Activated gamma-delta T cell (primary cell): Measurements from ENCODE around the gene CLCA1.

Experiments used
- DNase-seq: peaks from one replicate; lab custom pipeline; 2025; lab: John Stamatoyannopoulos, UW

CLCA1 gene

DNA sequence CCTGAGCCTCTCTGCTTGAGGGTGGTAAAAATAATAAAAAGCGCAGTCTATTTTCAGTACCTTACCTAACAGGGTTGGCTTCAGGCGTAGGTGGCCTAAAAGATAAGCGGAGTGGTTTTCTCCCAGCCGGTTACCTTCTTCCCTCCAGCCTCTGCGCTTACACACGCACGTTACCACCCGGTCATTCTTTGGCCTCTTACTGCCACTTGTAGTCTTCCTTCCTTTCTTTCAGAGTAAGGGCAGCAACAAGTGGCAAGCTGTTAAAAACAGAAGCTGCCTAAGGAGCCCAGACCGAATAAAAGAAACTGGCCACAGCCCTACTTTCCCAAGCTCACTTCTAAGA, 35.4 kb downstream of the CLCA1 start:
- DNase-seq: no peak

DNA sequence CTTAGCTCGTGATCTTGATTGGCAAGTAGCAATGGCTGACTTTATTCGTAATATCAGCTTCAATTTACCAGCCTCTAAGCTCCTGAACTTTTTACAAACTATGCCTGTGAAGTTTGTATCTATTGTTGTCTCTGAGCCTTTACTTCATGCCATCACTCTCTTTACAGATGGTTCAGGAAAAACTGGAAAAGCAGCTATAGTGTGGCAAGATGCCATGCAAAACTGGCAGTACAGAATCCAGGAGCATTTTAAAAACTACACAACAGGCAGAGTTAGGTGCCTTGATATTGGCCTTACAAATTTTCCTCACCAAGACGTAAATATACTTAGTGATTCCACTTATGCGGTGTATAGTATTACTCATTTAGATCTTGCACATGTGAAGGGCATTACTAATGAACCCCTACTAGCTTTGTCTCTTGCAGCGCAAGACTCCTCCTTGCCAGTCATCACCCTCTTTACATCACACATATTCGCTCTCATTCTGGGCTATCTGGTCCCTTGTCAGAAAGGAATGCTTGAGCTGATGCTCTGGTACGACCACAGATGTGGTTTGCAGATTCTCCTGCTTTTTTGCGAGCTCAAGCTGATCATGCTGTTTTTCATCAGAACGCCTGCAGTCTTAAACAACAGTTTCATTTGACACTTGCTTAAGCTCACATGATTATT, 36.3 kb downstream of the CLCA1 start:
- no peak for DNase-seq

DNA sequence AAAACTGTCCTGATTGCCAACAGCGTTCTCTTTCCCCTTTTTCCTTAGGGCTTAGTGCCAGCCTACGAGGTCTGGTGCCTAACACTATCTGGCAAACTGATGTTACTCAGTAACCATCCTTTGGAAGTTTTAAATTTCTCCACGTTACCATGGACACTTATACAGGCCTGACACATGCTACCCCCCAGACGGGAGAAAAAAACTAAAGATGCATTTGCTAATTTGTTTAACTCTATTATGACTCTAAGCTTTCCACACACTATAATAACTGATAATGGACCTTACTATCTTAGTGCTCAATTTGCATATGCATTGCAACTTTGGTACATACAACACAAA, 36.8 kb downstream of the CLCA1 start:
- DNase-seq: no peak

DNA sequence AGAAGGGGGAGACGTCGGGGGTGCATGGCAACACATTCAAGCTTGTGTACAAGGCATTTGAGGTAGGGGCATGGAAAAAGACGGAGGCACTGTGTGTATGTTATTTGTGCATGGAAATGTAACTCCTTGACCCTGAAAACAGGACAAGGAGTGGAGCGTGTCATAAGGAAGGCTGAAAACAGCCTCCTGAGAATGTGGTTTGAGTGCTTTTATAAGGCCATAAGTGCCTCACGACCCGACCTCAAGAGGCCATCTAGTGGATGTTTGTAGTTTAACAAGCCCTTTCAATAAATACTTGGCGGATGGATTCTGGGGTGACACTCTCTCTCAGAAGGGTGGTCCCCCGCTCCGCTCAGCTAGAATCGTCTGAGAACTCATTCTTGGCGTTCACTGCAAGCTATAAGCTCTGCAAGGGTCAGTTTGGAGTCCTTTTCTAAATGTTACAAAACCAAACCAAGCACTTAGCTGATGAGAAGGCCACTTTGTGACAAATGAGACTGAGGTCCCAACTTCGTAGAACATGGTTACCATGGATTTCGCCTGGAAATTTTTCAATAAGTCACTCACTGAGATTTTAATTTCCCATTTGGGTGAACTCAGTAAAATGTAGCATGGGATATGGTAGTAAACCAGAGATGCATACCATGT, 39.3 kb downstream of the CLCA1 start:
- no peak for DNase-seq

GRCh38 chr1:86508583-86508969, 39.8 kb downstream of the CLCA1 start:
- no peak for DNase-seq

GRCh38 chr1:86515597-86515996, 46.9 kb downstream of the CLCA1 start:
- no peak for DNase-seq

GRCh38 chr1:86516335-86516734, 47.6 kb downstream of the CLCA1 start:
- DNase-seq: no peak

GRCh38 chr1:86517336-86517735, 48.6 kb downstream of the CLCA1 start:
- DNase-seq: no peak

DNA sequence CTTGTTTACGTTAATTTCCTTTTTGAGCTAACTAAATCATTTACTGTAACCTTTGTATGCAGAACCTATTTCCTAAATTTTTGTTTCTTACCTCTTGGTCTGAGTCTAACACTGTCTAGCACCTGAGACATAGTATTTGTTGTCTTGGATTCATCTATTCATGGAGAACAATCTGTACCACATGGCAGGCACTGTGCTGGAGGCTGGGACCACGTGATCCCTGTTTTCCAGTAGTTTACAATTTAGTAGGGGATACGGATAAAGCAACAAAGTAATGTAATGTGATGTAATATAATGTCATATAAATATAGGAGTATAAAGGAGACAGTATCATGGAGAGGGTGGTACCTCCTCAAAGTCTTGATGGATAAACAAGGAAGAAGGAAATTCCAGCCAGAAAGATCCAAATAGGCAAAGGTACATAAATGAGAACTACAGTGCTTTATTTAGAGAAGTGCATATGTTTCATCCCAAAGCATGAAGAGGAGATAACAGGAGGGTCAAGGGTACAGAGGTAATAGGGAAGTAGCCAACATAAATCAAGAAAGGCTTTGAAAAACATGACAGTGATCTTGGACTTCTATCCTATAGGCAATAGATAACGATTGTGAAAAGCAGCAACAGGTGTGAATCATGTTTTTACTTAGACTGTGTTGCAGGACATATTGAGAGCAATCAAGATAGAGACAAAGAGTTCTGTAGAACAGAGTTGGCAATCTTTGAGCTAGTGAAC, 52.2 kb downstream of the CLCA1 start:
- no peak for DNase-seq

GRCh38 chr1:86521522-86521891, 52.8 kb downstream of the CLCA1 start:
- no peak for DNase-seq

GRCh38 chr1:86522240-86522639, 53.5 kb downstream of the CLCA1 start:
- no peak for DNase-seq

DNA sequence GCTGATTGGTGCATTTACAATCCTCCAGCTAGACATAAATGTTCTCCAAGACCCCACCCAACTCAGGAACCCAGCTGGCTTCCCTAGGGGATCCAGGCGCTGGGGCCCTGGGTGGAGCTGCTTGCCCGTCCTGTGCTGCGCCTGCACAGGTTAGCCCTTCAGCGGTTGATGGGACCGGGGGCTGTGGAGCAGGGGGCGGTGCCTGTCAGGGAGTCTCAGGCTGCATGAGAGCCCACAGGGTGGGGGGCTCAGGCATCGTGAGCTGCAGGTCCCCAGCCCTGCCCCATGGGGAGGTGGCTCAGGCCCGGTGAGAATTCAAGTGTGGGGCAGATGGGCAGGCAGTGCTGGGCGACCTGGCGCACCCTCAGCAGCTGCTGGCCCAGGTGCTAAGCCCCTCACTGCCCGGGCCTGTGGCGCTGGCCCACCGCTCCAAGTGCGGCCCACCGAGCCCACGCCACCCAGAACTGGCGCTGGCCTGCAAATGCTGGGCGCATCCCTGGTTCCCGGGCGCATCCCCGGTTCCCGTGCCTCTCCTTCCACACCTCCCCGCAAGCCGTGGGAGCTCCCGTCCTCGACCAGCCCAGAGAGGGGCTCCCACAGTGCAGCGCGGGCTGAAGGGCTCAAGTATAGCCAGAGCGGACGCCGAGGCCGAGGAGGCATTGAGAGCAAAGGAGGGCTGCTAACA, 55.1 kb downstream of the CLCA1 start:
- DNase-seq: no peak

DNA sequence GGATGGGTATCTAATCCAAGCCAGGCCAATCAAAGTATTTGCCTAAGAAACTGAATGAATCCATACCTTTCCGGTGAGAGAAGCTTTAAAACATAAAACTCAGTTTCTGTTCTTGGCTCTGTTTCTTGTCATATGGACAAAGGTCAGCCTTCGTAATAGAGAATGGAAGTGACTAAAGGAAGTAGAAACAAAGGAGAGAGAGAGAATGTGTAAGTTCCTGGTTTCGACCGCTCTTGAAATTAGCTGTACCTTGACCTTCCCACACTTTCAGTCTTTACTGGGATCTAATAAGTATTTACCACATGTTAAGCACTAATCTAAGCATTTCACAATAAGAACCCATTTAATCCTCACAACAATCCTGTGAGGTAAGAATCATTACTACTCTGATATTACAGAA, 58.6 kb downstream of the CLCA1 start:
- DNase-seq: no peak

DNA sequence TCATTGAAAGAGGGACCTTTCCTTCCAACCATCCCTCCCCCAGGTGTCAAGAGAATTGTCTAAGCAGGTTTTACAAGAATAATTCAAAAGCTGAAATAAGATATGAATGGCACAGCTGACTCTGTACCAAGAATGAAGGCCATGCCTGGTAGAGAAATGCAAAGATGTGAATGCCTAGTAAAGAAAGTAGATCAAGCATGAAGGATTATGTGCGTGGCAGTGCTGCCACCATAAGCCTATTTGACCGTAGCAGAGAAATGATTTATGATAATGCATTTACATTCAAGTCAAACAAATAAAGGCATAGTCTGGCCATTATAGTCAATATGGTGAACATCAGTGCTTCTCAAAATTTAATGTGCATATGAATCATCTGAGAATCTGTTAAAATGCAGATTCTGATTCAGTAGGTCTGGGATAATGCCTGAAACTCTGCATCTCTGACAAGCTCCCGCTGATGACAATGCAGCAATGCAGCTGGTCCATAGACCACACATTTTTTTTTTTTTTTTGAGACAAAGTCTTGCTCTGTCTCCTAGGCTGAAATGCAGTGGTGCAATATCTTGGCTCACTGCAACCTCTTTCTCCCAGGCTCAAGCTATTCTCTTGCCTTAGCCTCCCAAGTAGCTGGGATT, 61.6 kb downstream of the CLCA1 start:
- no peak for DNase-seq

- DNase-seq: no peak
Observed at GRCh38 chr1:86537928-86538695, 69.4 kb downstream of the CLCA1 start.

- no peak for DNase-seq
Observed at GRCh38 chr1:86538775-86539174, 70.0 kb downstream of the CLCA1 start.

- DNase-seq: no peak
Observed at GRCh38 chr1:86541859-86542258, 73.1 kb downstream of the CLCA1 start.

DNA sequence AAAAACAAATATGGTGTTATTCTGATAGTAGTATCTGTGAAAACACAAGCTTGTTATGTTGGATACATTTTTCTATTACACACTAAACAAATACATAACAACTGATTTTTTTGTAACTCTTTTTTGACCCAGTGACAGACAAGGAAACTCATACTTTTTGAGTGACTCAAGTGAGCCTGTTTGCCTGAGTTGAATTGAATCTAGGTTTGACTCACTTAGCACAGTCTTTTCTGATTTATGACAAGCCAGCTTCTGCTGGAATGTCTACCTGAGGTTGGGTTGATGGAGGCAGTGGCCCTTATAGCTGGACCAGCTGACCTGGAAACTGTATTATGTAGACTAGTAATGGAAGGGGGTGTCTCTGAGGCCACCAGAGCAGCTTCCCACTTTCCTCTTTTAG, 73.9 kb downstream of the CLCA1 start:
- no peak for DNase-seq

GRCh38 chr1:86546787-86547221, 78.1 kb downstream of the CLCA1 start, which contains the start of gene CLCA4:
TSS of gene CLCA4 (plus strand) at chr1:86547078. CDS start at chr1:86547120, 42 bp downstream.
- DNase-seq: no peak

DNA sequence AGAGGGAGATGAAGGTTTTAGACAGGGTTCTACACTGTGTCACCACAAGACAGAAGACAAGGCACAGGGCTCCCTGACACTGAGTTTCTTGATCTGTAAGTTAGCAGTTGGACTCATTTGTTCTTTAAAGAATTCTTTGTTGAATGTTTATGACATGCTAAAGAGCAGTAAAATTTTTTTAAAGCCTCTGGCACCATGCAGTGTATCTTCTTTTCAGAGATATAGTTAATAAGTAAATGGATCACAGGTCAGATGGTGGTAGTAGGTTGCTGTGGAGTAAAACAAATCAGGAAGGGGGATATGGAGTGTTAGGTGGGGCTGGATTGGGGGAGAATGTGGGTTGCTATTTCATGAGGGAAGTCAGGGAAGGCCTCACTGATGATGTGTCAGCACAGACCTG, 80.1 kb downstream of the CLCA1 start:
- DNase-seq: no peak
